ENCODE measurements around the gene COLEC12.
"Not testable (repeated sequence)": the region's sequence is repeated elsewhere in the genome, so short reads cannot be mapped to it uniquely, and the experiment has no call there.

The COLEC12 gene

DNA sequence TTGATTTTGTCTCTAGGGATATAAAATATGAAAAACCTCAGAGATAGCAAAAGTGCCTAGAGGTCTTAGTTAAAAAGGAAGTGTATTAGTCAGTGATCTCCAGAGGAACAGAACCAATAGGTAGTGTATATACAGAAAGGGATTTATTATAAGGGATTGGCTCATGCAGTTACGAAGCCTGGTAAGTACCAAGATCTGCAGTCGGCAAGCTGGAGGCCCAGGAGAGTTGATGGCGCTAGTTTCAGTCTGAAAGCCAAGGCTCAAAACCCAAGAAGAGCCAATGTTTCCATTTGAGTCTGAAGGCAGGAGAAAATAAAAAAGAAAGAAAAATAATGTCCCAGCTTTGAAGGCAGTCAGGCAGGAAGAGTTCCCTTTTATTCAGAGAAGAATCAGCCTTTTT, 93.3 kb downstream of the COLEC12 start:
- DNase-seq, result no peak

DNA sequence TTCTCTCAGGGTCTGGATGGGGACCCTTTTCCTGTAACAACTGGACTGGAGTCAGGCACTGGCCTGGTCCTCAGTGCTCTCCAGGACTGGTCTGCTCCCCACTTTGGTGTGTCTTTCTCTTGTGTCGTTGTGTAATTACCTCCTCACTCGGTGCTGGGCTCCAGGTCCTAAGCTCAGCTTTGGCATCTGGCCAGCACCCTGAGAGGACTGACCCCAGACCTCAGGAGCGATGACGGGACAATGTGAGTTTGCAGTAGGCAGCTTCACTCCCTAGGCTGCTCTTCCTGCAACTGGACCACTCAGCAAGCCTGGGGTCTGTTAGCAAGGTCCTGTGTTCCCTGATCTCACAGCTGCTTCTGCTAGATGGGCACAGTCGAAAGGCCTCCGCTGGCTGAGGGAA, 93.8 kb downstream of the COLEC12 start:
- no peak for DNase-seq

- DNase-seq, result not testable (repeated sequence)
Measured at GRCh38 chr18:405006-405405, 95.5 kb downstream of the COLEC12 start.

- no peak for DNase-seq
Measured at GRCh38 chr18:404061-404636, 96.4 kb downstream of the COLEC12 start.

- DNase-seq, result no peak
Measured at GRCh38 chr18:402129-402528, 98.4 kb downstream of the COLEC12 start.

- DNase-seq, result no peak
Measured at GRCh38 chr18:400456-400855, 100.0 kb downstream of the COLEC12 start.

- DNase-seq, result no peak
Measured at GRCh38 chr18:399631-400135, 100.8 kb downstream of the COLEC12 start.

- no peak for DNase-seq
Measured at GRCh38 chr18:398935-399630, 101.4 kb downstream of the COLEC12 start.

DNA sequence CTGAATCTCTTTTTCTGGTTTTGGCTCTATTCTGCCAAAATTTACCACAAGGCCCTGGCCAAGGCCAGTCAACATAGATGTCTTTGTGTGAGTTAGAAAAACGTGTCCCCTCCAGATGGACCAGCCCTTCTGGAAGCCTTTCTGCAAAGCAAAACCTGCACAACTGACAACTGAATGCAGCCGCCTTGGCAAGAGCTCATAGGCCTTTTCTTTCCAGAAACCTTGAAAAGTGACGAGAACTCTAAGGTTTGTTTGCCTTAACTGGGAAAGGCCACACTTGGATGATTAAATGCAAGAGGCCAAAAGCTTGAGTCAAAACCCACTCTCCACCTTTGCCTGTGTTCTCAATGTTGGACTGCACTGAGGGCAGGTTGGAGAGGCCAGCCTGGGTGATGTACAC, 103.9 kb downstream of the COLEC12 start:
- DNase-seq, result no peak

- DNase-seq, result no peak
Measured at GRCh38 chr18:396251-396555, 104.3 kb downstream of the COLEC12 start.

GRCh38 chr18:395456-396250, 104.8 kb downstream of the COLEC12 start:
- DNase-seq, result no peak

DNA sequence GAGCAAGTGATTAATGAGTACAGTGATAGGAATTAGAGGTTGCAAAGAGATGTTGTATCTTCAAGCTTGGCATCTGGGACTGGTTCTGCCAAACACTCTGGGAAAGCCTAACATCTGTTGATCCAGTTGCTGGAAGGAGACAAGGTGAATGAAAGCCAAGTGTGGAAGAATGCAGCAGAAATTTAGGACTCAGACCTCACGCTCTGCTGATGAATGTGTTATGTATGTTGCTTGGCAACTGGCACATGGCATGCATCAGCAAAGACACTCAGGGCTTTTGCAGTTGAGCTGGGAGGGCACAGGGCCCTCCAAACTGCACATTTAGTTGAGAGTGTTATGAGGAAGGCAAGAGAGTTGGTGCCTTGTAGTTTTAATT, 105.5 kb downstream of the COLEC12 start:
- DNase-seq, result no peak

DNA sequence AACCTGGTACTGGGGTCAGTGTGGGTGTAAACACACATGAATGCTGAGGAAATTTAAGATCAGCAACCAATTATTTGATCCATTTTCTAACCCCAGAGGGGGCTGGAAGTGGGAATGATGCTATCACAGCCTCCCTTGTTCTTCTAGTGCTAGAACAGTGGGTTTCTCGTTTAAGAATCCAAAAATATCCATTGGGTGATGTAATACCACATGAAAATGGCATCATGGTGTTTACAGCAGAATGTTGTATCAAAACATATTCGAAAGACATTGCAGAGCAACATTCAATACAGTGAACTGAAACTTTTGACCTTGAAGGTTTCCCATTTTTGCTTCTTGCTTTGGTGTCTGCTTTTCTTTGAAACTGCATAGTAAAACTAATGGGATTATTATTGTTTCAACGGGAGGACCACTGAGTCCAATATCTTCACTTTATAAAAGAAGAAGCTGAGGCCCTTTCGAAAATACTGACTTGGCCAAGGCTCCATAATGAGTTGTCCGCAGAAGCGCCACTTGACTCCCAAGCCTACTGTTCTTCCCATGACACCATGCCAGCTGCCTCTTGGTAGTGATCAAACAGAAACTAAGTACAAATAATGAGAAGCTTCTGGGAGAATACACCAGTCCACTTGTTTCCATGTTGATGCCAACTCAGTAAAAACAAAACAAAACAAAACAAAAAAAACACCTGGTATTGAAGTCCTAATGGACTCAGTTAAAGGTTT, 106.1 kb downstream of the COLEC12 start:
- no peak for DNase-seq

- DNase-seq, result no peak
Measured at GRCh38 chr18:393574-393957, 106.9 kb downstream of the COLEC12 start.

GRCh38 chr18:392928-393573, 107.5 kb downstream of the COLEC12 start:
- DNase-seq, result no peak

- DNase-seq, result no peak
Measured at GRCh38 chr18:390741-391478, 109.6 kb downstream of the COLEC12 start.

DNA sequence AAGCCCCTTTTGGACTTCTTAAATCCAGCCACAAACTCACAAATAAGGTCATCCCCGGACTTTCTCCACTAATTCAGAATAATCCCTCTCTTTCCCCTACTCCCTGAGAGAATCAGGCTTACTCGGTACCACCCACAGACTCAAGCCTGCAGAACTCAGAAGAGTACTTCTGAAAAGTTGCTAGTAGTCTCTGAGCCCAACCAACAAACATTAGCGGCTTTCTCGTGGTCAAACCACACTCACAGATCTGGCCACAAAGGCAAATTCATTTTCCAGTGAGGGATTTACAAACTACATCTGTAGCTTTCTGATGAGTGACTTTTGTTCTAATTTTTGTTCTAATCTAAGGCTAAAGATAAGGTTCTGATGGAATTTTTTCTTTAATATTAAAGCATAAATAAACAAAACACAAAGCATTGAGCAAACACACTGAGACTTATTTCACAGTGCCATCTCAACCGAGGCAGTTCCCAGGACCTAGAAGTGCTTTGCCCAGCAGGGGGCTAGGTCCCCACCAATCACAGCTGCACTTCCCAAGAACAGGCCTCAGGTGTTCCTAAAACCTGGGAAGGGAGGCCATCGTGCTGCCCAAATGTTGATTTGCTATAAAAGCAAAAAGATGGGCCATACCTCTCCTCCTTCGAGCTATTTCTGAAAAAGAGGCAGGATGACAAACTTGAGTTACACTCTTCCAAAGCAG, 110.7 kb downstream of the COLEC12 start:
- DNase-seq, result no peak

DNA sequence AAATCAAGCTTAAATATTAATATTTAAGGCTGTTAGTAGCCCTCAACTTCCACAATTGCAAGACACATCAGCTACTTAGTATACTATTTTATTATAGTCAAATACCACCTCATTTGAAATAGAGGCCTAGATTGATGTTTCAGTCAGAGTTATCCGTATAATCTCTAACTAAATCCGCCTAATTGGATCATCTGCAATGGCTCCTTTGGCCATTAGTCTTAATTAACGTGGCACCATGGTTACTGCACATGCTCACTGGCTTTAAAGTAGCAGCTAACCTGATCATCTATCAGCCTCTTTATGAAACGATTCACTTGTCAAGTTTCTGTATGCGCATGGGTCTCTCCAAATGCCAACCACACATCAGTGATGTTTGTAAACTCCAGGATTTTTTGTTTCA, 112.3 kb downstream of the COLEC12 start:
- DNase-seq, result no peak

DNA sequence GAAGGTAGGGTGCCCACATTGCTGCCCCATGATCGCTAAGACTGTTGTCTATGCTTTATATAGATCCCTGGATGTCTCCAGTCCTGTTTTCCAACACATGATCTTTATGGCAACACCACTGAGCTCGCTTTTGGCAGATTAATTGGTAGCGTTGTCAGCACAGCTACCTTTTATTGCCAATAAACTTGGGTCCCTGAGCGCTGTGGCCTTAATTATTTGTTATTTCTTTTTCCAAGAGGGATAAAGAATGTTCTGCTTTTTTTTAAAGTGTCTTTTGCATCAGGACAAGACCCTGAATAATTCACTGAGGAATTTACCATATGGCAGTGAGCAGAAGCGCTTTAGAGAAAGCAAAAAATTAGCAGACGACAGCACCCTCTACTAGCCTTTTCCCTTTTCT, 113.5 kb downstream of the COLEC12 start:
- no peak for DNase-seq

DNA sequence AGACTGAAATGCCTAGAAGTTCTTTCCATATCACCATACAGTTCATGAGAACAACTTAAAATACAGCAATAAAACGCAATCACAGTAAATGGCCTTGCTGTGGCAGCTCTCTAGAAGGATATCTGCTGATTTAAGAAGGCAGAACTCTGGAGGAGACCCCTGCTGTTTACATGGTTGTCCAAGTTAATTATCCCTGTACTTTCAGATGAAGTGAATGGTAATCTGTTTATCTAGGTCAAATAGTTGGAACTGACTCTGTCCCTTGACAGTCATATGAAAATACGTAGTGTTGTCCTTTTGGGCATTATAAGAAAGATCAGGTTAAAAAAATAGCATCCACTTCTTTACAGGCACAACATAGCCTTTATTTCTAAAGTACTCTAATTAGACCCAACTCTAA, 115.6 kb downstream of the COLEC12 start:
- no peak for DNase-seq

GRCh38 chr18:383135-383534, 117.4 kb downstream of the COLEC12 start:
- DNase-seq, result no peak

Measured in CD4-positive, alpha-beta T cell treated with Interleukin-17A for 4 hours (primary cell).